ENCODE measurements around the gene OARD1. TPM values are rescaled to one million over a fixed set of nuclear protein-coding genes. Genes with fewer than 3 reads are reported as not detected.

The OARD1 gene
- total and polyA plus RNA-seq, 5 donors from 2014 or later = 30.3 to 58.2 (median 53.5) TPM

GRCh38 chr6:41053041-41053440 lies 19.1 kb downstream of the OARD1 start, which contains the start of gene APOBEC2:
TSS of gene APOBEC2 (plus strand) at chr6:41053202. CDS start at chr6:41053348, 146 bp downstream.
- peak within 1 kb of the TSS; percentile 79 to 94 (median 89) for H3K27ac Mint-ChIP-seq
- Histone ChIP-seq H3K27ac (ENCODE audit: insufficient read depth, low read length, poor library complexity, severe bottlenecking) (no peak within 1 kb of the TSS), H3K4me1 (ENCODE audit: control insufficient read depth, insufficient read depth, low read length, poor library complexity, severe bottlenecking) (peaks cover 16% of the 10 kb centered on the region), H3K9me3 (ENCODE audit: control insufficient read depth in 2 of 2, low read length in 2 of 2) (no peaks in the 10 kb centered on the region), H3K27me3 (ENCODE audit: control insufficient read depth, insufficient read depth, low read length) (no peaks in the 10 kb centered on the region), H3K36me3 (ENCODE audit: control insufficient read depth, insufficient read depth, low read length) (no peaks in the 10 kb centered on the region), H3K4me3 (ENCODE audit: low read depth, low read length) (peak within 1 kb of the TSS; percentile 46)
- H3K27me3 Mint-ChIP-seq = no peaks in the 10 kb centered on the region
- no peaks in the 10 kb centered on the region for H3K9me3 Mint-ChIP-seq
- ATAC-seq (ENCODE audit: low read depth in 2 of 2) (no peak), DNase-seq (no peak)
- H3K4me1 Mint-ChIP-seq = peaks cover 7 to 27% (median 15%) of the 10 kb centered on the region in 4 donors
- H3K36me3 Mint-ChIP-seq = peaks cover 26% of the 10 kb centered on the region
- H3K4me3 Mint-ChIP-seq = peak within 1 kb of the TSS in 3 of 4 donors; percentile 27 to 80 (median 67)

- Mint-ChIP-seq H3K4me1 (peaks cover 7 to 27% (median 15%) of the 10 kb centered on the region in 4 donors), H3K27ac (peak overlapping the region; percentile 79 to 94 (median 89)), H3K27me3 (no peaks in the 10 kb centered on the region), H3K9me3 (no peaks in the 10 kb centered on the region), H3K4me3 (peak overlapping the region in 2 of 4 donors; percentile 27 to 67), H3K36me3 (peaks cover 36% of the 10 kb centered on the region)
- no peaks in the 10 kb centered on the region for H3K27me3 ChIP-seq (ENCODE audit: control insufficient read depth, insufficient read depth, low read length)
- peak in 2 of 3 donors; percentile 26 to 77 for DNase-seq
- peak; percentile 57 to 71 for ATAC-seq (ENCODE audit: low read depth in 2 of 2)
- peaks cover 16% of the 10 kb centered on the region for H3K4me1 ChIP-seq (ENCODE audit: control insufficient read depth, insufficient read depth, low read length, poor library complexity, severe bottlenecking)
- peak overlapping the region; percentile 46 for H3K4me3 ChIP-seq (ENCODE audit: low read depth, low read length)
- no peaks in the 10 kb centered on the region for H3K36me3 ChIP-seq (ENCODE audit: control insufficient read depth, insufficient read depth, low read length)
- H3K27ac ChIP-seq (ENCODE audit: insufficient read depth, low read length, poor library complexity, severe bottlenecking) = no peak overlapping the region
- H3K9me3 ChIP-seq (ENCODE audit: control insufficient read depth in 2 of 2, low read length in 2 of 2) = no peaks in the 10 kb centered on the region
These were observed 20.3 kb downstream of the OARD1 start for GRCh38 chr6:41051873-41052272.

- H3K36me3 ChIP-seq (ENCODE audit: control insufficient read depth, insufficient read depth, low read length) = peaks cover 2% of the 10 kb centered on the region
- ATAC-seq (ENCODE audit: low read depth in 2 of 2) = no peak
- H3K27ac Mint-ChIP-seq = peak overlapping the region in 1 of 3 donors; percentile 36
These were observed 21.6 kb downstream of the OARD1 start for GRCh38 chr6:41050536-41050935.

GRCh38 chr6:41049955-41050354 lies 22.2 kb downstream of the OARD1 start:
- Histone ChIP-seq H3K27me3 (ENCODE audit: control insufficient read depth, insufficient read depth, low read length) (no peaks in the 10 kb centered on the region), H3K9me3 (ENCODE audit: control insufficient read depth in 2 of 2, low read length in 2 of 2) (no peaks in the 10 kb centered on the region), H3K4me1 (ENCODE audit: control insufficient read depth, insufficient read depth, low read length, poor library complexity, severe bottlenecking) (peaks cover 16% of the 10 kb centered on the region), H3K27ac (ENCODE audit: insufficient read depth, low read length, poor library complexity, severe bottlenecking) (no peak overlapping the region), H3K36me3 (ENCODE audit: control insufficient read depth, insufficient read depth, low read length) (peaks cover 2% of the 10 kb centered on the region), H3K4me3 (ENCODE audit: low read depth, low read length) (no peak overlapping the region)
- Mint-ChIP-seq H3K27me3 (no peaks in the 10 kb centered on the region), H3K9me3 (no peaks in the 10 kb centered on the region), H3K27ac (no peak overlapping the region), H3K36me3 (peaks cover 23% of the 10 kb centered on the region), H3K4me3 (no peak overlapping the region), H3K4me1 (peaks cover 7 to 27% (median 13%) of the 10 kb centered on the region in 4 donors)
- DNase-seq = no peak
- no peak for ATAC-seq (ENCODE audit: low read depth in 2 of 2)

More at GRCh38 chr6:41050536-41050935, 21.6 kb downstream of the OARD1 start:
- Mint-ChIP-seq H3K4me1 (peaks cover 7 to 27% (median 13%) of the 10 kb centered on the region in 4 donors), H3K4me3 (no peak overlapping the region), H3K36me3 (peaks cover 26% of the 10 kb centered on the region), H3K9me3 (no peaks in the 10 kb centered on the region), H3K27me3 (no peaks in the 10 kb centered on the region)
- Histone ChIP-seq H3K27ac (ENCODE audit: insufficient read depth, low read length, poor library complexity, severe bottlenecking) (no peak overlapping the region), H3K4me1 (ENCODE audit: control insufficient read depth, insufficient read depth, low read length, poor library complexity, severe bottlenecking) (peaks cover 16% of the 10 kb centered on the region), H3K27me3 (ENCODE audit: control insufficient read depth, insufficient read depth, low read length) (no peaks in the 10 kb centered on the region), H3K9me3 (ENCODE audit: control insufficient read depth in 2 of 2, low read length in 2 of 2) (no peaks in the 10 kb centered on the region), H3K4me3 (ENCODE audit: low read depth, low read length) (no peak overlapping the region)
- no peak for DNase-seq

GRCh38 chr6:41049521-41049920 lies 22.6 kb downstream of the OARD1 start:
- no peaks in the 10 kb centered on the region for H3K27me3 Mint-ChIP-seq
- ATAC-seq (ENCODE audit: low read depth in 2 of 2) = no peak
- no peak overlapping the region for H3K4me3 Mint-ChIP-seq

GRCh38 chr6:41047745-41048732 lies 24.1 kb downstream of the OARD1 start:
- Histone ChIP-seq H3K27me3 (ENCODE audit: control insufficient read depth, insufficient read depth, low read length) (no peaks in the 10 kb centered on the region), H3K4me1 (ENCODE audit: control insufficient read depth, insufficient read depth, low read length, poor library complexity, severe bottlenecking) (peaks cover 16% of the 10 kb centered on the region), H3K4me3 (ENCODE audit: low read depth, low read length) (no peak overlapping the region), H3K9me3 (ENCODE audit: control insufficient read depth in 2 of 2, low read length in 2 of 2) (no peaks in the 10 kb centered on the region), H3K36me3 (ENCODE audit: control insufficient read depth, insufficient read depth, low read length) (peaks cover 2% of the 10 kb centered on the region), H3K27ac (ENCODE audit: insufficient read depth, low read length, poor library complexity, severe bottlenecking) (no peak overlapping the region)
- H3K36me3 Mint-ChIP-seq = peaks cover 23% of the 10 kb centered on the region
- DNase-seq (no peak), ATAC-seq (ENCODE audit: low read depth in 2 of 2) (no peak)
- H3K27me3 Mint-ChIP-seq = no peaks in the 10 kb centered on the region
- H3K9me3 Mint-ChIP-seq = no peaks in the 10 kb centered on the region
- H3K4me3 Mint-ChIP-seq = no peak overlapping the region
- H3K4me1 Mint-ChIP-seq = peaks cover 7 to 25% (median 12%) of the 10 kb centered on the region in 4 donors
- no peak overlapping the region for H3K27ac Mint-ChIP-seq

More at GRCh38 chr6:41049521-41049920, 22.6 kb downstream of the OARD1 start:
- no peak overlapping the region for H3K4me3 ChIP-seq (ENCODE audit: low read depth, low read length)
- H3K36me3 Mint-ChIP-seq = peaks cover 23% of the 10 kb centered on the region
- DNase-seq = no peak
- no peaks in the 10 kb centered on the region for H3K27me3 ChIP-seq (ENCODE audit: control insufficient read depth, insufficient read depth, low read length)
- no peak overlapping the region for H3K27ac ChIP-seq (ENCODE audit: insufficient read depth, low read length, poor library complexity, severe bottlenecking)
- no peaks in the 10 kb centered on the region for H3K9me3 ChIP-seq (ENCODE audit: control insufficient read depth in 2 of 2, low read length in 2 of 2)
- H3K4me1 ChIP-seq (ENCODE audit: control insufficient read depth, insufficient read depth, low read length, poor library complexity, severe bottlenecking) = peaks cover 16% of the 10 kb centered on the region
- peak overlapping the region in 1 of 3 donors; percentile 46 for H3K27ac Mint-ChIP-seq
- peaks cover 2% of the 10 kb centered on the region for H3K36me3 ChIP-seq (ENCODE audit: control insufficient read depth, insufficient read depth, low read length)
- peaks cover 7 to 27% (median 13%) of the 10 kb centered on the region in 4 donors for H3K4me1 Mint-ChIP-seq
- H3K9me3 Mint-ChIP-seq = no peaks in the 10 kb centered on the region

GRCh38 chr6:41047306-41047705 lies 24.9 kb downstream of the OARD1 start:
- ATAC-seq (ENCODE audit: low read depth in 2 of 2) (no peak), DNase-seq (no peak)
- Histone ChIP-seq H3K36me3 (ENCODE audit: control insufficient read depth, insufficient read depth, low read length) (peaks cover 2% of the 10 kb centered on the region), H3K27me3 (ENCODE audit: control insufficient read depth, insufficient read depth, low read length) (no peaks in the 10 kb centered on the region), H3K4me1 (ENCODE audit: control insufficient read depth, insufficient read depth, low read length, poor library complexity, severe bottlenecking) (peaks cover 10% of the 10 kb centered on the region), H3K27ac (ENCODE audit: insufficient read depth, low read length, poor library complexity, severe bottlenecking) (no peak overlapping the region), H3K9me3 (ENCODE audit: control insufficient read depth in 2 of 2, low read length in 2 of 2) (no peaks in the 10 kb centered on the region), H3K4me3 (ENCODE audit: low read depth, low read length) (no peak overlapping the region)
- Mint-ChIP-seq H3K27ac (no peak overlapping the region), H3K36me3 (peaks cover 26% of the 10 kb centered on the region), H3K9me3 (no peaks in the 10 kb centered on the region), H3K4me1 (peaks cover 7 to 18% (median 9%) of the 10 kb centered on the region in 4 donors), H3K27me3 (no peaks in the 10 kb centered on the region), H3K4me3 (no peak overlapping the region)

Measured in CD4-positive, CD25-positive, alpha-beta regulatory T cell (primary cell).